Fibroblast of gingiva (primary cell): Measurements from ENCODE around the gene COL6A3.
"Not testable (repeated sequence)": the region's sequence is repeated elsewhere in the genome, so short reads cannot be mapped to it uniquely, and the experiment has no call there.

Source experiments
- DNase-seq: peaks from one replicate; pipeline ENCODE4 v3.0.0-alpha.2; 2011; ENCODE audit warnings: low read depth

COL6A3 gene

DNA sequence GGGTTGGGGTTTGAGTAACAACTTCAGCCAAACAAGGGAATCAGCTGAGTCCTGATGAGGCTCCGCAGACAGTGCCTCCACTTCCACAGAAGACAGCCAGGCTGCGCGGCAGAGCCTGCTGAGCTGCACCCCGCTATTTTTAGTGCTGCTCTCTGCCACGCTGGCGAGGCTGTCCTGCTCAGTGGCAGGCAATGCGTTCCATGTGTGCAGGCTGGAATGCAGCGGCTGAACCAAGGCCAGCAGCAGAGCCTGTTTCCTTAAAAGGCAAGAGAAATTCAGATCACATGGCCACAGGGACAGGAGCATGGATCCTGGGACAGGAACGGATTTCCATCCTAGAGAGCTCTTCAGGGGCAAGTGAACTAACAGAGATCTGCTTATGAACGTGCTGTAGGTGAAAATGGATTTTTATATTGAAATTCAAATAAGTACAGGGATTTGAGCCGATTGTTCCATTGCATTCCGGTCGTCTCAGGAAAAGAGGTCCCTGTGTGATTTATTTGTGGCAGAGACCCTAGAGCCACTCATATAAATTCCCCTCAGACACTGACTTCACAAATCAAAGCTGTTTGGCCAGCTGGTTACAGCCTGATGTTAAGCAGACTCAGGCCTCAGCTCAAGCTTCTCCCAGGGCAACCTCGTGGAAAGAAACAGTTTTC is 98.7 kb downstream of the COL6A3 start:
- peak; percentile 97 for DNase-seq

DNA sequence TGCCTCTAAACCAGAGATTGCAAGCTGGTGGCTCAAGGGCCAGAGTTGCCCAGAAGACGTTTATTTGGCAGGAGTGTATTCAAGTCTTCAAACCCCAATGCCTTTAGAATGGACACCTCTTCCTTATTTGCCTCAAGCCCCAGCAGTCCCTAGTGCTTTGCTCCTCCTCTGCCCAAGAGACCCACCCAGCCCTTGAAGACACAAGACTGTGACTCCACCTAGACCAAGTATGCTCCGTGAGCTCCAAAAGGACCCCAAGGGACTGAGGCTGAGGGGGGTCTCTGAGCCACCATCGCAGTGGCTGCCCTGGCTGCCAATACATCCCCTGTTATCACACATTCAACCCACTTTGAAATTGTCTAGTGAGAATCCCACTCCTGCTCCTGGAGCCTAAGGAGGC is 99.3 kb downstream of the COL6A3 start:
- no peak for DNase-seq

DNA sequence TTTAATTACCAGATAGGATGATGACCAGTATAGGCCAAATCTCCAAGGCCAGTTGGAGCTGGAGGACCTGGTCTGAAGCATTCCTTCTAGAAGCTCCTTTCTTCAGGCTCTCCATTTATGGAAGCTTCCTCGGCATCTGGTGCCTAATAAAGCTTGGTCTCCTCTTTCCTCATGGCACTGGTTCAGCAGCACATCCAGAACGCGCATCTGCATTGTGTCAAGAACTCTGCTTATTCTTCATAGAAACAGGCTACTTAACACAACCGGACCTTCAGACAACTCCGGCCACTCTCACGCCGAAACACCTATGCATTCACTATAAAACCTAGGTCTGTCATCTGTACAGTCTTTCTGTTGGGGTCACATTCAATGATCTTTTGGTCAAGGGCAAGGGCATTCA is 99.8 kb downstream of the COL6A3 start:
- no peak for DNase-seq

DNA sequence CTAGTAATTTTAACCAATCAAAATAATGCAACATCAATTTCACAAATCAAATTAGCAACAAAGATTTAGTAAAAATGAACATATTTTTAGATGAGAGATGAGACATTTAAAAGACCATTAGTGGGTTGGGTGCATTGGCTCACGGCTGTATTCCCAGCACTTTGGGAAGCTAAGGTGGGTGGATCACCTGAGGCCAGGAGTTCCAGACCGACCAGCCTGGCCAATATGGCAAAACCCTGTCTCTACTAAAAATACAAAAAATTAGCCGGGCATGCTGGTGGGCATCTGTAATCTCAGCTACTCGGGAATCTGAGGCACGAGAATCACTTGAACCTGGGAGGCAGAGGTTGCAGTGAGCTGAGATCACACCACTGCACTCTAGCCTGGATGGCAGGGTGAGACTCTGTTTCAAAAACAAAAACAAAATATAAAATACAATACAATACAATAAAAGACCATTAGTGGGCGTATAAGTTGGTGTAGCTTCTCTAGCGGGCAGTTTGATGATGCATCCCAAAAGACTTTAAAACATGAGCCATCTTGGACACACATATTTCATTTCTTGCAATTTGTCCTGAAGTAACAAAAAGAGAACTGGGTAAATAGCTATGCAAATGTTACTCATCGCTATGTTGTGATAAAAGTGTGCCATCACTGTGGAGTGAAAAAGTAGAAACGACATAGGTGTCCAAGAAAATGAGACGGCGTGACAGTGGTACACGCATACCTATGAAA is 101.8 kb downstream of the COL6A3 start:
- DNase-seq, result peak; percentile 69

DNA sequence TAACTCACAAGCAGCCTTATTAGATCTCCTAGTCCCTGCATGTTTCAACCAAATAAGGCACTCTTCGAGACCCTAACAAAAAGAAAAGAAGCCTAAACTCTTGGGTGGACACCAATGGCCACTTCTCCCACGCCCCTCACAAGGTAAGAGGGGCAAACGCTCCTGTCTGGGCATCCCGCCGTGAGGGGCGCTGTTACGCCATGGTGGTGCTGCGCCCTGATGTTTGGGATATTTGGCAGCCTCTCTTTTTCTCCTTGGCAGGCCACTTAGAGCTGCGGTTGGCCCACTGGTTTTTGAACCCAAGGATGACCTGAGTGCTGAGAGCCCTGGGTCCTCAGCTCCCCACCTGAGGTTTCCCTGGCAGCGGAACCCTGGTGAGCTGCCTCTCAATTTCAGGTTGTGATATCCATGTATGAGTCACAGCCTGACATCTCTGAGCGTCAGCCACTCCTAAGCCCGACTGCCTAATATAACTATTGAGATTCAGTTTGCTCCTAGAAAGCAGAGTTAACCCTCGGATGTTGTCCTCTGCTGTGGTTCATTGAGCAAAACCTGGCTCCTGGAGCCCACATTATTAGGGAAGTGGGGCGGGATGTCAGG is 103.3 kb downstream of the COL6A3 start:
- DNase-seq, result no peak

DNA sequence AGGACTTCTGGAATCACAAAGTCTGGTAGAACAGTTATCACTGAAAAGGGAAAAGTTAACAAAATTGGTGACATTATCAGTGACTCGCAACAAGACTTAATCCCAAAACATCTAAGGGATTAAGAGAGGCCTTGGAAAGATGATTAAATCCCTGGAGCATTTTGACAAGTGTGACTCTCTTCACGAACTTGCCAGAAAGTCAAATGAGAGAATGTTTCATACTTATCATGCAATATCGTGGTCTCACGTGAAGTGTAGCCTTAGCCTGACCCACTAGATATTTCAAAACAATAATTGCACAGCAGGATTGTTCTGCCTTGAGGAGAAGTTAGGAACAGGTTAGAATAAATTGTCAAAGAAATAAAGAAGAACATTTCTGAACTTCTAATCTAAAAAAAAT is 104.5 kb downstream of the COL6A3 start:
- no peak for DNase-seq

DNA sequence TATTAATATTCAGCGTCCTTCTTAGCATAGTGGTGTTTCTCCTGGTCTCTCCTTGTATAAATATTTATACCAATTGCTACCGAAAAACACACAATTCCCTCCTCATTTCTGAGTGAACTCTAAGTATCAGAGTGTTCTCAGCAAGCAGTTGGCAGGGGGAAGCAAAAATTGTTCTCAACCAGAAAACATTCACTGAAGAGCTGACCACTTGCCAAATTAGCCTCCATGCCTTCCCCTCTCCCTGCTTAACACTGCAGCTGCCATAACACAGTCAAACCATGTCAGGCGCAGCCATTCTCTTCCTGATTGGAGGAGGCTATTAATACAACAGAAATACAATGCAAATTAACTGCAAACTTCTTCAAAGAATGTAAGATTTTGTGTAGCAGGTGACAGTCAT is 105.0 kb downstream of the COL6A3 start:
- no peak for DNase-seq

DNA sequence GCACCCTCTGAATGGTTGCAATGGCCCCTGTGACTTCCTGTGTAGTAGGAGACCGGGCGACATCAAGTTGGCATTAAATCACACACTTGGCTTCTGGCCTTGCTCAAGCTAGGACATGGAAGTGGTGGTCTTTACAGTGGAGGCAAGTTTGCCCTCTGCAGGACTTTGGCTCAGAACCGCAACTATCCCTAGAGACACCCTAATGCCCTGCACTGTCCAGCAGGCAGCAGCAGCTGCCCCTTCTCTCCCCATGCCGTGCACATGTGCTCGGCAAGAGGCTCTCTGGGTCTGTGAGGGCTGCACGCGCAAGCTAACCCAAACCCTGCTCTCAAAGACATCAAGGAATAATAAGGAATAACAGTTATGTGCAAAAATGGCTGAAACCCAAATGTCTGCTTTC is 106.5 kb downstream of the COL6A3 start:
- DNase-seq, result no peak

DNA sequence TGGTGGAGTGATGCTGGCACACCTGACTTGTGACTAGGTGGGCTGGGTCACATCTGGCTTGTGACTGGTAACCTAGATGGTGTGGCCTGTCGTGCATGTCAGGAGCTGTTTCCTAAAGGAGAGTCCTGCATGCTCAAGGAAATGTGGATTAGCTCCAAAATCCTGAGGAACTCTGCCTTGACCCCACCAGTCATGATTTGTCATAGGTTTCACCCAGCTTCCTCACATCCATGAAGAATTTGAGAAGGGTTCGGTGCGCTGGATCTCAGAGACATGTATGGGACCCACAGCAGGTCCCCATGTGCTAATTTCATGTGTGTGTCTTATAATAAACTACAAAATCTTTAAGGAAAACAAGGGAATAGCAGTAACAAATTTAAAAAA is 107.2 kb downstream of the COL6A3 start:
- DNase-seq, result no peak

DNA sequence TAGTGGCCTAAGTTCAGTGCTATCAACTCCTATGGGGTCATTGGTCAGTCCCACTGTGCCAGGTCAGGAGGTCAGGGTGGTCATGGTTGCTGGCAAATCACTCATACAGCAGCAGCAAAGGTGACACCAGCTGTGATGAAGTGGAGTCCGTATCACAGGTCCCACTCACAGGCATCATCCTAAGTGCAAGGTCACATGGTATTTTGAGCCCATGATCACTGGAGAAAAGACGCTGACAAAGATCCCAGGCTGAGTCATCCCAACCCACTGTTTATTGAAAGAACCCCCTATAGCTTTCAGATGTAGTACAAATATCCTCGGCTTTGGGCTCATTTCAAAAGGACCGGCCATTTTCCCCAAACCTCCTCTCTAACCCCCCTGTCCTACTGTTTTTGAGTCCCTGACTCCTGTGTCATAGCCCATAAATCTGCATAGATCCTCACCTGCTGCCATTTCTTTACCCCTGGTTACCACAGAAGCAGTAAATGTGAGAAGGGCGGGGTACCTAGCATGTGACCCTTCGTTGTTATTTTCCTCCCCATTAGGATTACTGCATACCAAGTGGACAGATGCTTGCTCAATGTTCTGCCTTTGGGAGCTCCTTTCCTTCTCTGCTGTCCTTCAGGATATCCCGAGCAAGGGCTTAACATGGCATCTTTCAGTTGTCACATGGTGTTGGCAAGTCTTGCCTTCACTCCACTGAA is 107.7 kb downstream of the COL6A3 start:
- DNase-seq, result peak; percentile 43

DNA sequence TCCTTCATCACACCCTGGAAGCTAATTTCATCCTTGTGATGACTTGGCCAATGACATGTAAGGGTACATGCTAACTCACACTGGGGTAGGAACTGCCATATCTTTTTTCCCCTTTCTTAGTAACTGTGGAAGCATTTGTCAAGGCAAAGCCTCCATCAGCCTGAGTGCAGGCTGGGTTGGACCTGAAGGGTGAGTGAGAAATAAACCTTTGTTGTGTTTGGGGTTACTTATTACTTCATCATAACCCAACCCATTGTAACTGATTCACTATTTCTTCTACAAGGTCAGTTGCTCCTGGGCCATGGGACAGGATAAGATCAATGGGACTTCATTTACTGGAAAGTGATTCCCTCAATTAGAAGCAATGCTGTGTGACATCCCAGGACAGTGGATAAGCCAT is 108.4 kb downstream of the COL6A3 start:
- no peak for DNase-seq

DNA sequence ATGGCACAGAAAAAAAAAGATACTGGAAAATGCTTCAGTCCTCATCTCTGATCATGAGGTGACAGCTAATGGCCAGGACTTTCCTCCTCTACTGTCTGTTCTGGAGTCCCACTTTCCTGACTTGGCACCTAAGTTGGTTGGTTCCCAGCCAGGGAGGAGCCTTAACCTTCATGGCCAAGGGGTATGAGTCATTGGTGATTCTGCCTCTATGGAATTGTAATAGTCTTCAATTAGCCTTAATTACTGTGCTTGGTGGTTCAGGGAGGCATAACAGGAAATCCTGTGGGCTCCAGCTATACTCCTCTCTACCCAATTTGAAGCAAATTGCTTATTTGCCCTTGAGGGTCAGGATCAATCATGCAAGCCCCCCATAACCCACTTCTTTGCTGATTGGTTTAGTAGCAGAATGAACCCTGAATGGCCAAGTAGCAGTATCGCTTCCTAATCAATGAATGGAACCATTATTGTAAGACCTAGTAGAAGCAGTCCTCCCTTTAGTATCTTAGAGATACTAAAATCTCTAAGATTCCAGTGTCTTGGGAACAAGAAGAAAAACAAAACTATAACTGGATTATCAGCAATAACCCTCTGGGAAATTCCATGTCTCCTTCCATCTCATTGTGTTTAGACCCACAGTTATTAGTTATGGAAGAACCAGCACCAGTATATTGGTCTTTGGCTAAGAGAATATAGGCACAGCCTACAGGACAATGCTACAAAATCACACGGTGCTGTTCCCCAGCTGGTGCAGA is 109.0 kb downstream of the COL6A3 start:
- peak; percentile 74 for DNase-seq

DNA sequence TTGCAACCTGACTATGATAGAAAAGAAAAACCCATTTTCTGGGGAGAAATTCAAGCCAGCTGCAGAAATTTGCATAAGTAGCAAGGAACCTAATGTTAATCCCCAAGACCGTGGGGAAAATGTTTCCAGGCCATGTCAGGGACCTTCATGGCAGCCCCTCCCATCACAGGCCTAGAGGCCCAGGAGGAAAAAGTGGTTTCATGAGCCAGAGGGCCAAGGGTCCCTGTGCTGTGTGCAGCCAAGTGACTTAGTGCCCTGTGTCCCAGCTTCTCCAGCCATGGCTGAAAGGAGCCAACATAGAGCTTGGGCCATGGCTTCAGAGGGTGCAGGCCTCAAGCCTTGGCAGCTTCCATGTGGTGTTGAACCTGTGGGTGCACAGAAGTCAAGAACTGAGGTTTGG is 110.7 kb downstream of the COL6A3 start:
- not testable (repeated sequence) for DNase-seq

DNA sequence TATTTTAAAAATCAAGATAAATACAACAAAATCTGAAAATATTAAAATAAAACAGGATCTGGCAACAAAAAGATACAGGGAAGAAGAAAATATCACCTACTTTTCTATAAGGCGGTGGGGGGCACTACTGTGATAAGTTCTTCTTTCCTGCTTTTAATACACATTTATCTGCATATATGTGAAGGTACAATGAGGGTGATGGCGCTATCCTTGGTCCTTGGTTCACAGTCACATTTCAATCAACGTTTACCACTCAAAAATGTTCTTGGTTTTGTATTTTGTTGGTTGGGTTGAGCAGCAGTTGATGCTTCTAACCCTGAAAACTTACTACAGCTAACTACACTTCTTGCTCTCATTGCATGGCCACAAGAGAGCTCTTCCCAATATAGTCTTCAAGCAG is 112.4 kb downstream of the COL6A3 start:
- no peak for DNase-seq

DNA sequence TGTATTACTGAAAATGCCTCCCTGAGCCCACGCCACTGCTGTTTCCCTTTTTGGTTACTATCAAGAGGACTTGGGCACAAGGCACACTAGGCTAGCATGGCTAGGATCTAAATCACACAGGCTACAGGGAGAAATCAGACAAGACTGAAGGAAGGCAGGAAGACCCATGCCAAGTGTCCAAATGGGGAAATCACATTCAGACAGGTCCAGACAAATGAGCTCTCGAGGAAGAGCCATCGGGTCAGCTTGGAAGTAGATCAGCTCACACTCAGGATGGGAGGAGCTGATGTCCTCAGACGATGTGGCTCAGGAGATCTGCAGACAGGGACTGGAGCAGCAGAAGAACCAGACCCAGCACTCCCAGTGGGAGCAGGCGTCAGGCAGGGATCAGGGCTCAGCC is 113.2 kb downstream of the COL6A3 start:
- DNase-seq, result no peak

DNA sequence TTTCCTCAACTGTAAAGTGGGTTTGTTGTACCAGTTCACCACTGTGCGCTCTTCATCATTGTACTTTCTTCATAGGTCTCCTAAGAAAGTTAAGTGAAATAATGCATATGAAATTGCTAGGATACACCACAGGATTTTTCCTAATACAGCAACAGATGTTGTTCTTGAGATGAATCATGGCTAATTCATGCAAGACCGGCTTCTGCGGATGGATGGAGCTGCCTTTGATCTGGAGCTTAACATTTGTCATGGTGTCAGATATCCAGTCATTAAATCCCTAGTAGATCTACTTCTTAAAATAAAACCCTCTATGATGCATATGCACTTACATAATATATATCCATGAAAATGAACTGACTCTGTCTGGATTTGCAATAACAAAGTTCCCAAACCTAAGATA is 114.1 kb downstream of the COL6A3 start:
- peak; percentile 96 for DNase-seq

DNA sequence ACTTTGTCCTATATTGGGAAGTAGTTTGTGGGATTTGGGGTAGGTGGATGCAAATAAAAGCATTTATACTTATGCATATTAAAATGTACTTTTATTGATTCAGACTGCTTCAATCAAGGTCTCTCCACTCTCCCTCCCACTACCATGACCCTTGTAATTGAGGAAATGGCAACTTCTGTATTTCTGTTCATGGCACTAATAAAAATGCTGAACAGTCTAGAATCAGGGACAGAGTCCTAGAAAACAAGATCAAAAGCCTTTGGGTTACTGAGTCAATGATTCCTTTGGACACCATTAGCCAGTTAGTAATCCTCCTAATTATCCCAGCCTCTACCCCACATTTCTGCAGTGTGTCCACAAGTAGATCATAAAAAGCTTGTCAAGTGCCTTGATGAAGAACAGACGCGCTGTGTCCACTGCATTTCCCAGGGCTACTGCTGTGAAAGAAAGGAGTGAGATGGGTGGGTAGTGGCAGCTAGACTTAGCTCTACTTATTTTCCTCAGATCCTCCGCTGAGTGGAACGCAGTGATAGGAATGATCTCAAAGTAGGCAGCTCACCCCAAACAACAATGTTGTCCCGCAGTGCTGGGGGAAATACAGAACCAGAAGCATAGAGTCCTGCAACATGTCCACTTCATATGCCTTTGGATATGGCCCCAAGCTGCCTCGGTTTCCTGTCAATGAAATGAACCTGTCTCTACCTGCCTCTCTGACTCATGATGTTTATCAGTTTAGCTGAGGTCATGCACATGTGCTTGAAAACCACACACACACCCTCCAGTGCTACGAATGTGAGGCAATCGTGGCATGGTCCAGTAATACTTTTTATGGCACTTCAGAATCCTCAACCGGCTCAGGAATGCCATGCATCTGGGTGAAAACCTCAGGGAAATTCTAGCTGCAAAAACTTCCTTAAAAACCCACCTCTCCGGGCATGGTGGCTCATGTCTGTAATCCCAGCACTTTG is 115.5 kb downstream of the COL6A3 start:
- peak; percentile 68 for DNase-seq

DNA sequence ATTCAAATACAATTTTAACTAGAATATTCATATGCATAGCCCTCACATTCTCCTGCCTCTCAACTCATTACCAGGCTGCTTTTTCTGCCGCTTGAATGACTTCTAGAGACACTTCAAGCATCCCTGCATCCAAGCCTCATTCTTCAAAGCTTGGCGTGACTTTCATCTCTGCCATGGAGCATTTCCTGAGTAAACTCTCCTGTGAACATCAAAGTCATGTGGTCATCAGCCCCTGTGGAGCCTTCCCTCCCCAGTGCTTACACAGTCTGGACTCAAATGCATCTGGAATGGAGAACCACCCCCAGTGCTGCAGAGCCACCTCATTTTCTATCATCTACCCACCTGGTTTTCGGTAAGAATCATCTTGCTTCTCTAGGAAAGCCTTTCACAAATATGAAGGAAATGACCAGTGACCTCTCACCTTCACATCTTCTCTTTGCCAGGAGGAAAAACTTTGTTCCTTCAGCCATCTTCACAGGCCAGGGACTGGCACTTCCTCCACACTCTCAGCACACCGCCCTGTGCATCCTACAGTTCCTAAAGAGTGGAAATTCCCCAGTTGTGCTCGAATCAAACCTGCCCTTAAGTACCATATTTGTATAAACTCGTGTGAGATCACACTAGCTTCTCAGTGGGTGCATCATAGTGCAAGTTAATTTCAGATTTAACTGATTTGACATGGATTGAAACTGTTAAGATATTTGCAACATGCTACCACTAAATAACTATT is 116.4 kb downstream of the COL6A3 start:
- no peak for DNase-seq

DNA sequence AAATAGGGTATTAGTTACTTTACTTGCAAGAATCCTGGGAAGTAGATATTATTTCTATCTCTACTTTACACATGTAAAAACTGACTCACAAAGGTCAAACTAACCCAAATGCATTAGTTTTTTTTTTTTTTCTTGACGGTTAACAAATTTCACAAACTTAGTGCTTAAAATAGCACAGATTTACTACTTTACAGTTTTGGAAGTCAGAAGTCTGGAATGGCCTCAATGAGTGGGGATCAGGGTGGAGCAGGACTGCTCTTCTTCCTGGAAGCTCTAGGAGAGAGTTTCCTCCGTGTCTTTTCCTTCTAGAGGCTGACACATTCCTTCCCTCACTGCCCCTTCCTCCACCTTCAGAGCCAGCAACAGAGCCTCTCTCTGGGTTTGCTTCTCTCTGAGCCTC is 117.2 kb downstream of the COL6A3 start:
- DNase-seq, result peak; percentile 74

DNA sequence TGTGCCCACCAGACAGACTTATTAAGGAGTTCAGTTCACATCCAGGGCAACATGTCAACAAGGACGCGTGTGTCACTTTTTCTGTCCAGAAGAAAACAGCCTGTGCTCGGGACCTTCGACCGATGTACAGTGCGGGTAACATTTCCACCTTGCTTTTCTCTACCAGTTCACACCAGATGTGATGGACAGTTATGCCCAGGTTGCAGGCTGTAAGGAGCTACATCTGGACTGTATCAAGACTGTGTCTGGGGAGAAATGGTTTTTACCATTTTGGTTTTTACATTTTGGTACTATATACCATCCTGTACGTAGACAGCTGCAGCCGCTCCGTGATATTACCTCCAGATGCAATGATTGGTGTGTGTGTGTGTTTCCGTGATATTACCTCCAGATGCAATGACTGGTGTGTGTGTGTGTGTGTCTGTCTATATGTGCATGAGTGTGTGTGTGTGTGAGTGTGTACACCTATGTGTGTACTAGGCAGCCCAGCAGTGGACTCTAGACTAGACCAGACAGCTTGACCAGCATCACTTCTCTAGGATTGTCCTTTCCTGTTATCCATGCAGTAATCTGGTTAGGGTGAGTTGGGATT is 118.0 kb downstream of the COL6A3 start:
- DNase-seq, result no peak
